OCI-LY1 (cell line): ENCODE measurements around the gene CCDC116.

Source experiments
- EZH2 ChIP-seq: fragments of 200-600 bp; sonication (generic), shearing (Covaris generic); IDR thresholded peaks from 2 replicates; pipeline ENCODE4 v1.8.0; 2017; ENCODE audit warnings: borderline replicate concordance, mixed run types, mild to moderate bottlenecking, antibody characterized with exemption, low read length, moderate library complexity, mixed read lengths
- TF ChIP-seq, protein P1 (sequence below): fragments of 200-600 bp; sonication (generic), shearing (Covaris generic); IDR thresholded peaks from 2 replicates; pipeline ENCODE4 v1.5.1; 2017; ENCODE audit warnings: mild to moderate bottlenecking, antibody characterized with exemption, low read length, moderate library complexity, mixed read lengths

DNA sequence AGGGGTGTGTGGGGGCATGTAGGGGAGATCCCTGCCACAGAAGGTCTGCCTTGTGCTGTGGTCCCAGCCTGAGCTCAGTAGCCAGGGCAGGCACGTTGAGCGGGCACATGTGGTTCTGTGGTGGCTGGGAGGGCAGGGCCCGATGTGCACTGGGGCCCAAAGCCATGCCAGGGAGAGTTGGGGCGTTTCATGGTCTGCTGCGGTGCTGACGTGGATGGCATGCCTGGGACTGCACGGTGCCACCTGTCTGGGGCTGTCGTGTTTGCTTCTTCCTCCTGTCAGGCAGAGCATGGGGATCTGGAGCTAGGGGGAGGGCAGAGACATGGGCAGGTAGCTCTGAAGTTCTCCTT lies 52.6 kb downstream of the CCDC116 start:
- TF ChIP-seq EZH2: no peak
- TF ChIP-seq, protein P1, sequence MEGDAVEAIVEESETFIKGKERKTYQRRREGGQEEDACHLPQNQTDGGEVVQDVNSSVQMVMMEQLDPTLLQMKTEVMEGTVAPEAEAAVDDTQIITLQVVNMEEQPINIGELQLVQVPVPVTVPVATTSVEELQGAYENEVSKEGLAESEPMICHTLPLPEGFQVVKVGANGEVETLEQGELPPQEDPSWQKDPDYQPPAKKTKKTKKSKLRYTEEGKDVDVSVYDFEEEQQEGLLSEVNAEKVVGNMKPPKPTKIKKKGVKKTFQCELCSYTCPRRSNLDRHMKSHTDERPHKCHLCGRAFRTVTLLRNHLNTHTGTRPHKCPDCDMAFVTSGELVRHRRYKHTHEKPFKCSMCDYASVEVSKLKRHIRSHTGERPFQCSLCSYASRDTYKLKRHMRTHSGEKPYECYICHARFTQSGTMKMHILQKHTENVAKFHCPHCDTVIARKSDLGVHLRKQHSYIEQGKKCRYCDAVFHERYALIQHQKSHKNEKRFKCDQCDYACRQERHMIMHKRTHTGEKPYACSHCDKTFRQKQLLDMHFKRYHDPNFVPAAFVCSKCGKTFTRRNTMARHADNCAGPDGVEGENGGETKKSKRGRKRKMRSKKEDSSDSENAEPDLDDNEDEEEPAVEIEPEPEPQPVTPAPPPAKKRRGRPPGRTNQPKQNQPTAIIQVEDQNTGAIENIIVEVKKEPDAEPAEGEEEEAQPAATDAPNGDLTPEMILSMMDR: no peak
